ENCODE data around the gene SNX10.

DNA sequence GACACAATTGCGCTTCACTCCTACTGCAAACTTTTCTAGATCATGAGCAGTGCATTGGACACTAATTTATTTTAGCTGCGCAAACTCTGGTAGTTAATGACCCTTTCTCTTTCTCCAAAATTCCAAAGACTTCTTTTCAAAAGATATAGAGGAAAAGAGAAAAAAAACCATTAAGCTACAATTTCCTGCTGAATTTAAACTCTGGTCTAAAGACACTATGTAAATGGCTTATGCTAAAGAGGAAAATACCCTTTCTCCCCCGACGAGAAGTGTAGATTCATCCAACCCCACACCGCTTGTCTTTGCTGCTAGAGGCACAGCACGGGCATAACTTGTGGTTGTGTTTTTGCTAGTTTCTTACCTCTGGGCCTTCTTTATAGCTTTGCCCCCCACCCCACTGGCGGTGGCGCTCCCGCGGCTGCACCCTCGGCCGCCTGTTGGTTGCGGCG is 84.1 kb downstream of the SNX10 start:
- TF ChIP-seq FOXM1 (IDR thresholded peaks at IDR 0.05; ENCODE audit: borderline replicate concordance, low read depth) = no peak
- no peak for TF ChIP-seq EGR1 (IDR thresholded peaks at IDR 0.05)

Data from Ishikawa (cell line).